Fibroblast of lung (primary cell): ENCODE measurements around the gene DSCAML1.

Experiments
- CTCF ChIP-seq, 2 donors: IDR thresholded peaks in 1 of 2; conservative IDR thresholded peaks in 1 of 2; 1 replicate in 1 of 2; 2 replicates in 1 of 2; pipeline ENCODE4 v1.5.1; 2011 to 2012; ENCODE audit warnings: low read length in 2 of 2, control low read depth in 1 of 2, inconsistent platforms in 1 of 2, low read depth in 1 of 2, mild to moderate bottlenecking in 1 of 2
- EZH2 ChIP-seq: IDR thresholded peaks from 2 replicates; pipeline ENCODE4 v1.5.1; 2012; ENCODE audit warnings: low read length, control low read depth, mild to moderate bottlenecking; ENCODE audit errors: missing control alignments

GRCh38 chr11:117691218-117691514 lies 105.8 kb downstream of the DSCAML1 start:
- TF ChIP-seq CTCF (conservative IDR thresholded peaks at IDR 0.05 in 1 of 2, IDR thresholded peaks at IDR 0.05 in 1 of 2; ENCODE audit: low read depth in 1 of 2, low read length in 2 of 2) (no peak), EZH2 (no peak)
